Measurements from ENCODE around the gene VPS13D. TPM values are rescaled to one million over a fixed set of nuclear protein-coding genes. Genes with fewer than 3 reads are reported as not detected.

The VPS13D gene
- total RNA-seq, 6 experiments from 2014 or later: 18.8 to 29.5 (median 21.5) TPM

DNA sequence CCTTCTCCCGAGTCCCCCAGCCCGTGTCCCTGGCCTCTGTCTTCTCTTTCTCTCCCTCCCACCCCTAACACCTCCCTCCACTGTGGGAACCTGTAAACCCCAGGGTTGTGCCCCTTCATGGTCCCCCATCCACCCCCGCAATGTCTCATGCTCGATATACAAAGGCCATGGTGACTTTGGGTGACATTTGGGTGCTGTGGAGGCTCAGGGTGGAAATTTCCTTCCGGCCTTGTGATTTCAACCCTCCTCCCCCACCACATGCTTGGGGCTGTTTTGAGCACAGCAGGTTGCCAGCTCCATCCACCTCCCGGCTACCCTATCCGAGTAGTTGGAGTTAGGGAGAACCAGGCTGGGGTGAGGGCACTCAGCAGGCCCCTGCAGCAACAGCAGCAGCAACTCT is 25.7 kb upstream of the VPS13D start:
- Mint-ChIP-seq H3K36me3 (ENCODE audit: low read depth) (no peaks in the 10 kb centered on the region), H3K27ac (no peak overlapping the region), H3K4me3 (no peak overlapping the region), H3K9me3 (no peaks in the 10 kb centered on the region), H3K4me1 (ENCODE audit: low read depth) (no peaks in the 10 kb centered on the region), H3K27me3 (ENCODE audit: insufficient read depth) (peaks cover 16% of the 10 kb centered on the region)
- no peak for DNase-seq
- TF ChIP-seq, protein P1, sequence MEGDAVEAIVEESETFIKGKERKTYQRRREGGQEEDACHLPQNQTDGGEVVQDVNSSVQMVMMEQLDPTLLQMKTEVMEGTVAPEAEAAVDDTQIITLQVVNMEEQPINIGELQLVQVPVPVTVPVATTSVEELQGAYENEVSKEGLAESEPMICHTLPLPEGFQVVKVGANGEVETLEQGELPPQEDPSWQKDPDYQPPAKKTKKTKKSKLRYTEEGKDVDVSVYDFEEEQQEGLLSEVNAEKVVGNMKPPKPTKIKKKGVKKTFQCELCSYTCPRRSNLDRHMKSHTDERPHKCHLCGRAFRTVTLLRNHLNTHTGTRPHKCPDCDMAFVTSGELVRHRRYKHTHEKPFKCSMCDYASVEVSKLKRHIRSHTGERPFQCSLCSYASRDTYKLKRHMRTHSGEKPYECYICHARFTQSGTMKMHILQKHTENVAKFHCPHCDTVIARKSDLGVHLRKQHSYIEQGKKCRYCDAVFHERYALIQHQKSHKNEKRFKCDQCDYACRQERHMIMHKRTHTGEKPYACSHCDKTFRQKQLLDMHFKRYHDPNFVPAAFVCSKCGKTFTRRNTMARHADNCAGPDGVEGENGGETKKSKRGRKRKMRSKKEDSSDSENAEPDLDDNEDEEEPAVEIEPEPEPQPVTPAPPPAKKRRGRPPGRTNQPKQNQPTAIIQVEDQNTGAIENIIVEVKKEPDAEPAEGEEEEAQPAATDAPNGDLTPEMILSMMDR (IDR thresholded peaks at IDR 0.05): no peak

GRCh38 chr1:12204754-12205658 is 24.8 kb upstream of the VPS13D start:
- H3K27me3 Mint-ChIP-seq (ENCODE audit: insufficient read depth): peaks cover 13% of the 10 kb centered on the region

DNA sequence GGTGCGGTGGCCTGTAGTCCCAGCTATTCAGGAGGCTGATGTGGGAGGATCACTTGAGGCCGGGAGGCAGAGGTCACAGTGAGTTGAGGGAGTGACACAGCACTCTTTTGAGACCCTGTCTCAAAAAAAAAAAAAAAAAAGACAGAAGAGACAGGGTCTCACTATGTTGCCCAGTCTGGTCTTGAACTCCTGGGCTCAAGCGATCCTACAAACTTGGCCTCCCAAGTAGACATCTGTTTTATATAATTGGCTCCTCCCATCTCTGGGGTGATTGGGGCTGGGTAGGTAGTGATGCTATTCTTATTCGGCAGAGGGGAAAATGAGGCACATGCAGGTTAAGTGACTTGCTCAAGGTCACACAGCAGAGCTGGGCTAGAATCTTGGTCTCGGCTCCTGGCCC is 23.6 kb upstream of the VPS13D start:
- DNase-seq: no peak
- Mint-ChIP-seq H3K36me3 (ENCODE audit: low read depth) (no peaks in the 10 kb centered on the region), H3K9me3 (no peaks in the 10 kb centered on the region), H3K27ac (no peak overlapping the region), H3K4me3 (no peak overlapping the region), H3K4me1 (ENCODE audit: low read depth) (no peaks in the 10 kb centered on the region), H3K27me3 (ENCODE audit: insufficient read depth) (peaks cover 11% of the 10 kb centered on the region)
- TF ChIP-seq, protein P1 (IDR thresholded peaks at IDR 0.05): no peak

More at GRCh38 chr1:12204754-12205658, 24.8 kb upstream of the VPS13D start:
- no peak for DNase-seq
- H3K27ac Mint-ChIP-seq: no peak overlapping the region
- no peaks in the 10 kb centered on the region for H3K4me1 Mint-ChIP-seq (ENCODE audit: low read depth)
- TF ChIP-seq, protein P1 (IDR thresholded peaks at IDR 0.05): no peak
- H3K9me3 Mint-ChIP-seq: no peaks in the 10 kb centered on the region
- no peak overlapping the region for H3K4me3 Mint-ChIP-seq
- H3K36me3 Mint-ChIP-seq (ENCODE audit: low read depth): no peaks in the 10 kb centered on the region

- TF ChIP-seq, protein P1 (IDR thresholded peaks at IDR 0.05): no peak
- H3K4me3 Mint-ChIP-seq: no peak overlapping the region
These were observed 22.9 kb upstream of the VPS13D start for GRCh38 chr1:12206792-12207424.

DNA sequence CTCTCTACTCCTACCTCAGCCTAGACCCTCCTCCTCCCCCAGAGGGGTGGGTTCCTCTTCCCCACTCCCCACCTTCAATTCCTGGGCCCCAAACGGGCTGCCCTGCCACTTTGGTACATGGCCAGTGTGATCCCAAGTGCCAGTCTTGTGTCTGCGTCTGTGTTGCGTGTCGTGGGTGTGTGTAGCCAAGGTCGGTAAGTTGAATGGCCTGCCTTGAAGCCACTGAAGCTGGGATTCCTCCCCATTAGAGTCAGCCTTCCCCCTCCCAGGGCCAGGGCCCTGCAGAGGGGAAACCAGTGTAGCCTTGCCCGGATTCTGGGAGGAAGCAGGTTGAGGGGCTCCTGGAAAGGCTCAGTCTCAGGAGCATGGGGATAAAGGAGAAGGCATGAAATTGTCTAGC is 21.6 kb upstream of the VPS13D start:
- no peaks in the 10 kb centered on the region for H3K9me3 Mint-ChIP-seq
- H3K4me3 Mint-ChIP-seq: no peak overlapping the region
- TF ChIP-seq, protein P1 (IDR thresholded peaks at IDR 0.05): no peak
- H3K27me3 Mint-ChIP-seq (ENCODE audit: insufficient read depth): peaks cover 17% of the 10 kb centered on the region
- no peak overlapping the region for H3K27ac Mint-ChIP-seq
- no peaks in the 10 kb centered on the region for H3K4me1 Mint-ChIP-seq (ENCODE audit: low read depth)
- no peaks in the 10 kb centered on the region for H3K36me3 Mint-ChIP-seq (ENCODE audit: low read depth)
- no peak for DNase-seq

More at GRCh38 chr1:12206792-12207424, 22.9 kb upstream of the VPS13D start:
- Mint-ChIP-seq H3K9me3 (no peaks in the 10 kb centered on the region), H3K36me3 (ENCODE audit: low read depth) (no peaks in the 10 kb centered on the region), H3K27ac (no peak overlapping the region), H3K4me1 (ENCODE audit: low read depth) (no peaks in the 10 kb centered on the region), H3K27me3 (ENCODE audit: insufficient read depth) (peaks cover 11% of the 10 kb centered on the region)
- DNase-seq: no peak
